DND-41 (cell line): ENCODE measurements around the gene FXR2.

Experiments
- ATAC-seq: fragments of 200-7000 bp; cut with Tn5 transposase; 3 replicates; pipeline ENCODE4 v1.9.1; 2021; ENCODE audit warnings: low read depth; ENCODE audit not compliant: insufficient read depth
- DNase-seq: peaks from one replicate; pipeline ENCODE4 v3.0.0-alpha.2; 2020
- H2AFZ ChIP-seq: 2 replicates; pipeline ENCODE4 v1.6.0; 2012; ENCODE audit warnings: low read depth, low read length
- H3K27ac ChIP-seq: 2 replicates; pipeline ENCODE4 v1.5.1; 2012; ENCODE audit warnings: low read length, inconsistent platforms
- H3K27me3 ChIP-seq: fragments of 200-600 bp; sonication (generic); 2 replicates; pipeline ENCODE4 v1.6.0; 2012; ENCODE audit warnings: low read length, mild to moderate bottlenecking, inconsistent platforms; ENCODE audit not compliant: insufficient read depth, poor library complexity
- H3K36me3 ChIP-seq: 2 replicates; pipeline ENCODE4 v1.5.1; 2012; ENCODE audit warnings: low read length, inconsistent platforms; ENCODE audit not compliant: insufficient read depth
- H3K4me1 ChIP-seq: 2 replicates; pipeline ENCODE4 v1.5.1; 2012; ENCODE audit warnings: mild to moderate bottlenecking, low read length; ENCODE audit not compliant: insufficient read depth
- H3K4me2 ChIP-seq: 2 replicates; pipeline ENCODE4 v1.6.0; 2012; ENCODE audit warnings: mild to moderate bottlenecking, moderate library complexity, low read length, inconsistent platforms; ENCODE audit not compliant: insufficient read depth
- H3K4me3 ChIP-seq, 2 experiments: fragments of 200-600 bp in 1 of 2; shearing (Covaris generic) in 1 of 2; 2 replicates each; pipeline ENCODE4 v1.5.1; 2012 to 2016; ENCODE audit warnings: inconsistent platforms in 2 of 2, low read length in 2 of 2, mild to moderate bottlenecking in 2 of 2, low read depth in 1 of 2, moderate library complexity in 1 of 2
- H3K79me2 ChIP-seq: 2 replicates; pipeline ENCODE4 v1.6.0; 2012; ENCODE audit warnings: low read length, inconsistent platforms; ENCODE audit not compliant: insufficient read depth
- H3K9ac ChIP-seq: 2 replicates; pipeline ENCODE4 v1.6.0; 2012; ENCODE audit warnings: low read depth, mild to moderate bottlenecking, inconsistent platforms, low read length, moderate library complexity
- H3K9me3 ChIP-seq: 2 replicates; pipeline ENCODE4 v1.5.1; 2012; ENCODE audit warnings: low read length, moderate library complexity, mild to moderate bottlenecking, inconsistent platforms; ENCODE audit not compliant: insufficient read depth, severe bottlenecking
- H4K20me1 ChIP-seq: 2 replicates; pipeline ENCODE4 v1.6.0; 2012; ENCODE audit warnings: low read length; ENCODE audit not compliant: insufficient read depth
- EZH2 ChIP-seq: IDR thresholded peaks from 3 replicates; pipeline ENCODE4 v1.6.1; 2012; ENCODE audit warnings: borderline replicate concordance, low read depth, mild to moderate bottlenecking, moderate library complexity, low read length, inconsistent platforms; ENCODE audit not compliant: severe bottlenecking
- TF ChIP-seq, protein P1 (sequence below): IDR thresholded peaks from 2 replicates; pipeline ENCODE4 v1.5.1; 2012; ENCODE audit warnings: borderline replicate concordance, low read length, moderate library complexity, mild to moderate bottlenecking; ENCODE audit not compliant: poor library complexity, severe bottlenecking; ENCODE audit errors: extremely low read depth

Gene FXR2

GRCh38 chr17:7575959-7576358, 38.7 kb downstream of the FXR2 start:
- Histone ChIP-seq H3K4me3 (no peak overlapping the region; a peak in 1 of 4 replicates), H3K27me3 (no peaks in the 10 kb centered on the region), H3K27ac (no peak overlapping the region), H3K4me1 (peaks cover 66% of the 10 kb centered on the region), H3K9ac (no peak overlapping the region), H4K20me1 (peaks cover 65% of the 10 kb centered on the region), H3K36me3 (peaks cover 83% of the 10 kb centered on the region), H3K9me3 (no peaks in the 10 kb centered on the region), H3K4me2 (peak overlapping the region; percentile 84), H3K79me2 (peaks cover 72% of the 10 kb centered on the region), H2AFZ (no peak overlapping the region)
- ATAC-seq (no peak), DNase-seq (no peak)
- TF ChIP-seq EZH2, result no peak
- TF ChIP-seq, protein P1, sequence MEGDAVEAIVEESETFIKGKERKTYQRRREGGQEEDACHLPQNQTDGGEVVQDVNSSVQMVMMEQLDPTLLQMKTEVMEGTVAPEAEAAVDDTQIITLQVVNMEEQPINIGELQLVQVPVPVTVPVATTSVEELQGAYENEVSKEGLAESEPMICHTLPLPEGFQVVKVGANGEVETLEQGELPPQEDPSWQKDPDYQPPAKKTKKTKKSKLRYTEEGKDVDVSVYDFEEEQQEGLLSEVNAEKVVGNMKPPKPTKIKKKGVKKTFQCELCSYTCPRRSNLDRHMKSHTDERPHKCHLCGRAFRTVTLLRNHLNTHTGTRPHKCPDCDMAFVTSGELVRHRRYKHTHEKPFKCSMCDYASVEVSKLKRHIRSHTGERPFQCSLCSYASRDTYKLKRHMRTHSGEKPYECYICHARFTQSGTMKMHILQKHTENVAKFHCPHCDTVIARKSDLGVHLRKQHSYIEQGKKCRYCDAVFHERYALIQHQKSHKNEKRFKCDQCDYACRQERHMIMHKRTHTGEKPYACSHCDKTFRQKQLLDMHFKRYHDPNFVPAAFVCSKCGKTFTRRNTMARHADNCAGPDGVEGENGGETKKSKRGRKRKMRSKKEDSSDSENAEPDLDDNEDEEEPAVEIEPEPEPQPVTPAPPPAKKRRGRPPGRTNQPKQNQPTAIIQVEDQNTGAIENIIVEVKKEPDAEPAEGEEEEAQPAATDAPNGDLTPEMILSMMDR, result no peak

DNA sequence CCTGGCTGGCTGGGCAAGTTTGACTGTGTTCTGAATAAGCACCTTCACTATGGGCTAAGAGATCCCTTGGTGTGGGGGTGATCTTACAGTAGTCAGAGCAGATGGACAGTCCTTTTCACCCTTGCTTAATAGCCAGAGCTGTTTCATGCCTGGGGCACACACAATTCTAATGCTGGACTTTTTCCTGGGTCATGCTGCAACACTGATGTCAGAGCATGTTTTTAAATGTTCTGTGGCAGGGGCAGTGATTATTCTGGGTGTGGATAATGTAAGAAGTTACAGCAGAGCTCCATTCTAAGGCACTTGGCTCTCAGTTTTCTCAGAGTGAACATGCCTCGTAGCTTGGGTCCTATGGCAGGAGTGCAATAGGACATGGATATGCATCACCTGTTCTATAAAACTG, 39.2 kb downstream of the FXR2 start:
- DNase-seq, result no peak
- no peaks in the 10 kb centered on the region for H3K9me3 ChIP-seq
- no peak overlapping the region for H2AFZ ChIP-seq
- no peak for ATAC-seq
- H4K20me1 ChIP-seq, result peaks cover 65% of the 10 kb centered on the region
- H3K27ac ChIP-seq, result peak overlapping the region; percentile 48; the same call in 1 of the 2 replicates
- H3K4me2 ChIP-seq, result peak overlapping the region; percentile 84
- peak overlapping the region; percentile 99; the same call in 1 of the 2 replicates for H3K9ac ChIP-seq
- peaks cover 74% of the 10 kb centered on the region for H3K79me2 ChIP-seq
- no peaks in the 10 kb centered on the region for H3K27me3 ChIP-seq
- peaks cover 85% of the 10 kb centered on the region for H3K36me3 ChIP-seq
- H3K4me3 ChIP-seq, result peak overlapping the region in 1 of 2 experiments; percentile 70; a peak in 1 of 4 replicates
- no peak for TF ChIP-seq EZH2
- TF ChIP-seq, protein P1, result no peak
- peaks cover 70% of the 10 kb centered on the region for H3K4me1 ChIP-seq

GRCh38 chr17:7574176-7574953, 40.3 kb downstream of the FXR2 start:
- no peak overlapping the region for H2AFZ ChIP-seq
- H3K4me3 ChIP-seq, result peak overlapping the region; percentile 70
- no peak for TF ChIP-seq EZH2
- TF ChIP-seq, protein P1, result no peak
- peak overlapping the region; percentile 41 for H3K27ac ChIP-seq
- no peak for DNase-seq
- no peaks in the 10 kb centered on the region for H3K9me3 ChIP-seq
- peaks cover 88% of the 10 kb centered on the region for H3K36me3 ChIP-seq
- H3K79me2 ChIP-seq, result peaks cover 72% of the 10 kb centered on the region
- peak overlapping the region; percentile 99 for H3K9ac ChIP-seq
- H3K4me1 ChIP-seq, result peaks cover 72% of the 10 kb centered on the region
- ATAC-seq, result no peak
- H3K4me2 ChIP-seq, result peak overlapping the region; percentile 84
- peaks cover 61% of the 10 kb centered on the region for H4K20me1 ChIP-seq
- no peaks in the 10 kb centered on the region for H3K27me3 ChIP-seq
